NCI-H146 treated with DMSO at 0.1 percent for 48 hours (cell line): ENCODE data around the gene CCDC12.
A peak's percentile ranks its signal among the peaks of the same experiment; 100 is the strongest.
"Not testable (repeated sequence)": the region's sequence is repeated elsewhere in the genome, so short reads cannot be mapped to it uniquely, and the experiment has no call there.

Experiments used
- DNase-seq: peaks from one replicate; lab custom pipeline; 2025; ENCODE audit not compliant: unreplicated experiment; lab: John Stamatoyannopoulos, UW

The CCDC12 gene

GRCh38 chr3:46926039-46926438 is 50.5 kb downstream of the CCDC12 start:
- DNase-seq: no peak

- DNase-seq: no peak
Measured at GRCh38 chr3:46925585-46925934, 51.0 kb downstream of the CCDC12 start.

DNA sequence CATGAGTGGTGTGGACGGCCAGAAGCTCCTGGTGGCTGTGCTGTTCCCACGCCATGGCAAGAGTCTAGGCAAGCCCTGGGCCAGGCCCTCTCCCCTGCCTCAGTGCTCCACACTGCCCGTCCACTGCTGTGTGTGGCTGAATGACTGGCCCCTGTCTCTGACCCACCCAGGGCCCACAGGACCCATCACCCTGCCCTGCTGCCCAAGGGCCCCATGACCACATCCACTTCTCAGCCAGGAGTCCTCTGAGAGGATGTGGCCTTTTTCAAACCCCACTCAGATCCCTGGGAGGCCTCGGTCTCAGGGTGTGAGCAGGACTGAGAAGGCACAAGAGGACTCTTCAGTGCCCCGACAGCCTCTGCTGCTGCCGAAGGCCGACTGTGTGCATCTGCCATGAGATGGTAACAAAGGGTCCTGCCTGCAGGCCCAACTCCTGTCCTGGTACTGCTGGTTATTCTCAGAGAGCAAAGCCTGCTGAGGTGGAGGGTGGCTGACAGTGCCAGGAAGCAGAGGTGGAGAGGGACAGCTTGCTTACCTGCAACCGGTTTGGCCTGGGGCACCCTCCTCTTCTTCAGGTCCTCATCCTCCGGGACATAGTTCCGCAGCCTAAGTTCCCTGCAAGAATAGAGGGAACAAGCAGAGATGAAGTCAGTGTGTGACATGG is 51.5 kb downstream of the CCDC12 start:
- DNase-seq: no peak

DNA sequence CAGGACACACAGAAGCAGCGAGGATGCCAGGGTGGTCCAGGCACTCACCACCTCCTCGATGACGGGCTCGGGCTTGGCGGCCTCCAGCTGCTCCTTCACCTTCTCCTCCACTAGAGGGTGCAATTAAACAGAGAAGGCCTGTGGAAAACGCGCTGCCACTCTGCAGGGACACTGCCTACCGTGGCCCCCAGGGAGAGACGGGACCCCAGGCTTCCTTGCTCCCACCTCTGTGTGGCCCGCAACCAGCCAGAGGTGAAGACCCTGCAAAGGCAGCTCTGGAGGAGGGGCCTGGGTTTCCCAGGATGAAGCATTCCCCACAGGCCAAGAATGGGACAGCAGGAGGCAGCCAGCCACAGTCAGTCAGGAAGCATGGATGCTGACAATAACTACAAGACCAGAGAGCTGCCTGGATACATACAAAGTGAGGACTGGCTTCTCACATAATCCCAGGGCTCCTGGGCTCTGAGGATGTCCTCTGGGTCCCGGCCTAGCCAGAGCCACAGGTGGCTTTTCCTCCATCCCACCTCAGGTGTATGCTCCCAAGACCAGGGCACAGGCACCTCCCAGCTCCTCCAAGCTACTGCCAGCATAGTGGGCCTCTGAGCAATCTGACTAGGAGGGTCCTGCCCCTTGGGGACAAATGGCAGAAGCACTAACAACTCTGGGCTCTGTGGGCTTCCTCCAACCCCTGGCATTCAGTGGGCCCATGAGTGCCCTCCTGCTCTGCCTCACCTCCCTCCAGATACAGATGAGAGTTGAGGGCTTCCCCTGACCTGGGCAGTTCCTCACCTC is 52.8 kb downstream of the CCDC12 start:
- DNase-seq: no peak

GRCh38 chr3:46922871-46923558 is 53.5 kb downstream of the CCDC12 start:
- DNase-seq: no peak

- no peak for DNase-seq
Measured at GRCh38 chr3:46922426-46922825, 54.1 kb downstream of the CCDC12 start.

DNA sequence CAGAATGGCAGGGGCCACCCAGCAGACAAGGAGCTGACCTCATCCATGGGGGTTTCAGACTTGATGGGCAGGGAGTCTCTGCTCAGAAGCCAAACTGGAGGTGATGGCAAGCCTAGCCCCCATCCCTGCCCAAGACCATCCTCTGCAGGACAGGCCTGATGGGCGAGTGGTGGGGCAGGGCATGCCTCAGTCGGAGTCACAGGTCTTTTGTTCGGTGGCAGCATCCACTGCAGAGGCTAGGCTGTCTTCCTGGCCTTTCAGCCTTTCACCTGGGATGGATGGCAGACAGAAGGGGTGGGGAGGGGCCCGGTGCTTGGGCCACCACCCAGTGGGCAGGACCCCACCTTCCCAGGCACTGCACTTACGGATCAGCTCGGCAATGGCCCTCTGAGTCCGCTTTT is 54.7 kb downstream of the CCDC12 start:
- DNase-seq: no peak

DNA sequence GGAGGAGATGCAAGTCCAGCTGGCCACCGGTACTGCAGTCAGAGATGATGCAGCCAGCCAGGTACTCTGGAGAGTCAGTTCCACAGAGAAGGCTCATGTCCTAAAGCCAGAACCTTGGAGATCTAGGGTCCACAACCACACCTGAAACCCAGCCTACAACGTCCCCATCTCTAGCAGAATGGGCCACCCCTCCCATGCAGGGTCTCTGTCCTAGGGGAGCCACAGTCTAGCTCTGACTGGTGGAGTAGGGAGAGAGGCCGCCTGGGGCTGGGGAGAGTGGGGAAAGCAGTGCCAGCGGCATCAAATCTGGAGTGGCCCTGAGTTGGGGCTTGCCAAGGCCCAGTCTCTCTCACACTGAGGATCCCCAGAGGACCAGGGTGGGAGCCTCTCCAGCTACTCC is 55.5 kb downstream of the CCDC12 start:
- no peak for DNase-seq

DNA sequence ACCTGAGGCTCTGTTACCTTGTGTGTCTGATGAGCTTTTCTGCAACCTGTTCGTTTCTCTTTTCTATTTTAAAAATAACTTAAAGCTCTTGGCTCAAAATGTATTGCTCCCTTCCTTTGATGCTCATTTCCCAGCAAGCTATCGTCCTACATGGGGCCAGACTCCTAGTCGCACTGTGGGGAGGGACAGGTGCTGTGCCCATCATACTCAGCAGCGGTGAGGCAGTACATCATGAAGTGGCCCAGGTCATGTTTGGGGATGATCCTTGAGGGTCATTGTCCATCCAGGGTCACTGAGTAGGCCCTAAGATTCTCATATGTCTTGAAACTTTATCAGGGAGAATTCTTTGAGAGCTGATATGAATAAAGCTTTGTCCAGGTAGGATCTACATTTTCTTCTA is 57.9 kb downstream of the CCDC12 start:
- DNase-seq: no peak

GRCh38 chr3:46918202-46918601 is 58.3 kb downstream of the CCDC12 start:
- no peak for DNase-seq

GRCh38 chr3:46917257-46917656 is 59.3 kb downstream of the CCDC12 start:
- DNase-seq: no peak

DNA sequence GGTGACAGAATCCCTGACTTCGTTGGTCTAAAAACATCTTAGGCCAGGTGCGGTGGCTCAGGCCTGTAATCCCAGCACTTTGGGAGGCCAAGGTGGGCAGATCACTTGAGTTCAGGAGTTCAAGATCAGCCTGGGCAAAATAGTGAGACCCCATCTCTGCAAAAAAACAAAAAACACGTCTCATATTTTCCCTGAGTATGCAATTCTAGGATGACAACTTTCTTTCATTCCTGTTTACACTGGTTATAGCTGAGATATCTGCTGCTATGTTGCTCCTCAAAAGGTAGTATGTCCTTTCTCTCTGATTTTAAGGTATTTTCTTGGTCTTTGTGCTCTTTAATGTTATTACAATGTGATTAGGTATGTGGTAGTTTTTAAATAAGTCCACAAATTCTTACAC is 59.7 kb downstream of the CCDC12 start:
- no peak for DNase-seq

DNA sequence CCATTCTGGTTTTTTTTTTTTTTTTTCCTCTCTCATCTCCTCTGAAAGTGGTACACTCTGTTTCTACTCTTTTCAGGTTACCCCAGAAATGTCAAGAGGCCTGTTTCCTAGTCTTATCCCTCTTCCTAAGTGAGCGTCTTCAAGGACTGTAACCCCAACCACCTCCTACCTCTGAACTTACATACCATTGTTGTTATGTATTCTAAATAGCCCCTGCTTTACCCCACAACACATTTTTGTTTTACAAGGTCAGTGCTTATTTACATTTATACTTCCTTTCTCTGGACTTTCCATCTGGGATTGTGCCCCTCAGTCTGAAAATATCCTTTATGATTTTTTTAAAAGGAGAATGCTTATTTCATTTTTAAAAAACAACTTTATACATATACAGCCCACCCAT is 60.3 kb downstream of the CCDC12 start:
- no peak for DNase-seq

- DNase-seq: no peak
Measured at GRCh38 chr3:46915297-46915822, 61.2 kb downstream of the CCDC12 start.

GRCh38 chr3:46914849-46915248 is 61.7 kb downstream of the CCDC12 start:
- no peak for DNase-seq

GRCh38 chr3:46913644-46914043 is 62.9 kb downstream of the CCDC12 start:
- no peak for DNase-seq

- DNase-seq: no peak
Measured at GRCh38 chr3:46912986-46913385, 63.6 kb downstream of the CCDC12 start.

DNA sequence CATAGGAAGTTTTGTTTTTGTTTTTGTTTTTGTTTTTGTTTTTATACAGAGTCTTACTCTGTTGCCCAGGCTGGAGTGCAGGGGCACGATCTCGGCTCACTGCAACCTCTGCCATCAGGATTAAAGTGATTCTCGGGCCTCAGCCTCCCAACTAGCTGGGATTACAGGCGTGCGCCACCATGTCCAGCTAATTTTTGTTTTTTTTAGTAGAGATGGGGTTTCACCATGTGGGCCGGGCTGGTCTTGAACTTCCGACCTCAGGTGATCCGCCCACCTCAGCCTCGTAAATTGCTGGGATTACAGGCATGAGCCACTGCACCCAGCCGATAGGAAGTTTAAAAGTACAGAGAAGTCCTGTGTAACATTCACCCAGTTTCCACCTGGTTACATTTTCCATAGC is 65.6 kb downstream of the CCDC12 start:
- not testable (repeated sequence) for DNase-seq

DNA sequence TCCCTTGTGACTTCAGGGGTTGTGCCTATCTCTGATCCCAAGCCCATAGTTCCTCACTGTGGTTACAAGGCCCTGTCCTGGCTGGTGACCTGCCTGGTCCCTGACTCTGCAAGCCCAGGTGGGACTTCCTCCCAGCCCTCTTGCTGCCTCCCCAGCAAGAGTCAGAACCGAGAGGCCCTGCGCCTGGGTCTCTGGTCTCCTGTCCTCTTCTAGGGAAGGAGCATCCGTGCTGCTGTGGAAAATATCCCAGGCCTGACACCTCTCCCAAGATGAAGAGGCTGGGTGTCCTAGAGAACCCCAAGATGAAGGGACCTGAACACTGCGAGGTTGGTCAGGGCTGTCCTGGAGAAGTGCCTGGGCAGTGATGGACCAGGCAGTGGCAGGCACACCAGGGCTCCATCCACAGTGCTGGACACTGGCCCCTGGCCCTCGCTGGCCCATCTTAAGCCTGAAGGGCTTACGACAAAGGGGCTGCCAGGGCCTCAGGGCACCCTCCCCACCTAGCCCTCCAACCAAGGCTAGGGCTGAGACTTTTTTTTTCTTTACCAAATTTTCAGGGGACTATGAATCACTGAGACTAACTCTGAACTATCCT is 66.3 kb downstream of the CCDC12 start:
- DNase-seq: no peak

DNA sequence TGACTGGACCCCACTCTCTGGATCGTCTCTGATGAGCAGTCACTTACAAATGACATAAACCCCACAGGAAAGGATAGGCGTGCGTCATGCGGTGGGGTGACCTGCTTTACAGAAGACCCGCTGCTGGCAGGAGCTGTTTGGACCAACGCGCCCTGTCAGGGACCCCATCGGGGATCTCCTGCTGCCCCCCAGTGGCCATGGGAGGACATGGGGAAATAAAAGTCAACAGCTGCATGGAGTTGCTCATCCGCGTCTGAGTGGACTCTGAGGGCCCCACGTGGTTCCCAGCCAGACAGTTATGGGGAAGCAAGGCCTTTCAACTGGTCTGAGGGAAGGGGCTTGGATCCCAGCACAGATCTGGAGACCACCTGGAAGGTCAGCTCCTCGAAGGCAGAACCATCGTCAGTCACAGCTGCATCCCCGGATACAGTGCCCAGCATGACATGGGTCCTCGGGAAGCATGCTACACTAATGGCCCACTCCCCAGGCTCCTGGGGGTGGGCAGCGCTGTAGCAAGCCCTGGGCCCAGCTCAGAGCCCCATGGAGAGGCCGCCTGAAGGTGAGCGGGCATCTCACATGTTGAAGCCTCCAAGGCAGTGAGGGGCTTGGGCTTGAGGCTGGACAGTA is 66.9 kb downstream of the CCDC12 start:
- peak; percentile 12 for DNase-seq

DNA sequence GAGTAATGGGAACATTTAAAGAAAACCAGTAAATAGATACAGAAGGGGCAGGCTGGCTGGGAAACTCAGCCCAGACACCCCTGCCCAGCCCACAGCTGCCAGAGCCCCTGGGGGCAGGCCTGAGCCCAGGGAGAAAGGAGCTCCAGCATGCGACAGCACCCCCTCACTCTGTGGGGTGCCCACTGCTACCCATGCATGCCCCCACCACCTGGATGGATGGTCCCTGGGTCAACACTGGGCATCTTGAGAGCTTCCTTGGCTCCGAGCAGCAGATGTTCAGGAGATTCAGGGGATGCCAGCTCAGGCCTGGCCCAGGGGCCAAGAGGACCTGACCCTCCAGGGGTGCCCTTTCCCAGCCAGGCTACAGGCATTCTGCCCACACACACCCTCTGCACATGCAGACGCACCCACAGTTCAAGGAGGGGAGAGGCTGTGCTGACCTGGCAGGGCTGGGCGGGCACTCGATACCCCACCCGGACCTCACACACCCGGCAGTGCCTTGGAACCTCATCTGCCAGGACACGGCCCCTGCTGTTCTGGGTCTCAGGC is 67.5 kb downstream of the CCDC12 start:
- DNase-seq: no peak
